HepG2 (cell line): ENCODE data around the gene SORBS2. TPM values are rescaled to one million over a fixed set of nuclear protein-coding genes. Genes with fewer than 3 reads are reported as not detected.

ENCODE experiments used
- ATAC-seq: fragments of 200-7000 bp; cut with Tn5 transposase; 3 replicates; pipeline ENCODE4 v1.9.1; 2020; ENCODE audit warnings: mild to moderate bottlenecking, moderate library complexity
- BruUV-seq: library from RNA; stranded (reverse); fragments of 400-500 nt; replicated peaks from 2 replicates; lab custom pipeline; 2021; lab: Mats Ljungman, UMichigan
- CTCF ChIA-PET: fragments of 300-600 bp; formaldehyde crosslinking; extraction: SDS; loops from one replicate; lab custom pipeline; 2021; ENCODE audit warnings: low total read pairs, inconsistent platforms, low intra/inter-chr PET ratio; lab: Yijun Ruan, JAX
- POLR2A ChIA-PET: fragments of 350-600 bp; sonication (Branson Sonifier 250); formaldehyde crosslinking; loops from one replicate; lab custom pipeline; 2020; ENCODE audit warnings: antibody characterized with exemption, inconsistent platforms; lab: Yijun Ruan, JAX
- DNase-seq: peaks from one replicate; pipeline ENCODE4 v3.0.0-alpha.2; 2015; ENCODE audit warnings: low spot score
- FAIRE-seq: peaks from 3 replicates; lab custom pipeline; 2011; peaks lifted over from hg19 to GRCh38; lab: Jason Lieb, UNC
- H2AFZ ChIP-seq: one replicate; pipeline ENCODE4 v1.6.1; 2011; ENCODE audit warnings: low read length, inconsistent platforms
- H3K27ac ChIP-seq: fragments of 300-600 bp; 3 replicates; pipeline ENCODE4 v1.8.0; 2011; ENCODE audit warnings: mixed run types, mild to moderate bottlenecking, mixed read lengths, low read length, inconsistent platforms; ENCODE audit not compliant: insufficient read depth; ENCODE audit errors: extremely low read length
- H3K27me3 ChIP-seq, 2 experiments: fragments of 200-600 bp in 1 of 2; 2 replicates in 1 of 2; 3 replicates in 1 of 2; pipeline versions ENCODE4 v1.6.0 to v1.8.0; 2011; ENCODE audit warnings: low read length in 2 of 2, mild to moderate bottlenecking in 2 of 2, moderate library complexity in 2 of 2, inconsistent platforms in 1 of 2; ENCODE audit not compliant: insufficient read depth in 2 of 2, control insufficient read depth in 1 of 2
- H3K36me3 ChIP-seq, 2 experiments: fragments of 200-600 bp in 1 of 2; replicated peaks in 1 of 2; 2 replicates in 1 of 2; 3 replicates in 1 of 2; pipeline versions ENCODE4 v1.5.1 to v1.8.0; 2011; ENCODE audit warnings: low read length in 2 of 2, inconsistent platforms in 1 of 2; ENCODE audit not compliant: insufficient read depth in 2 of 2, control insufficient read depth in 1 of 2
- H3K4me1 ChIP-seq: 2 replicates; pipeline ENCODE4 v1.5.1; 2012; ENCODE audit warnings: low read length, inconsistent platforms; ENCODE audit not compliant: insufficient read depth
- H3K4me2 ChIP-seq: 2 replicates; pipeline ENCODE4 v1.6.0; 2011; ENCODE audit warnings: low read depth, low read length, inconsistent platforms
- H3K4me3 ChIP-seq, 3 experiments: fragments of 200-600 bp in 1 of 3; sonication (generic), shearing (Covaris generic) in 1 of 3; replicated peaks in 1 of 3; 2 replicates each; pipeline ENCODE4 v1.5.1; 2011 to 2016; ENCODE audit warnings: low read length in 3 of 3, inconsistent platforms in 2 of 3, low read depth in 2 of 3, mild to moderate bottlenecking in 2 of 3, control low read depth in 1 of 3, mixed read lengths in 1 of 3; ENCODE audit not compliant: insufficient read depth in 1 of 3
- H3K79me2 ChIP-seq: one replicate; pipeline ENCODE4 v1.6.1; 2011; ENCODE audit warnings: low read length, inconsistent platforms; ENCODE audit not compliant: insufficient read depth
- H3K9ac ChIP-seq: 2 replicates; pipeline ENCODE4 v1.6.0; 2011; ENCODE audit warnings: mild to moderate bottlenecking, low read depth, low read length, inconsistent platforms; ENCODE audit not compliant: insufficient read depth
- H3K9me3 ChIP-seq: 2 replicates; pipeline ENCODE4 v1.5.1; 2012; ENCODE audit warnings: mild to moderate bottlenecking, low read length
- H4K20me1 ChIP-seq: 2 replicates; pipeline ENCODE4 v1.6.0; 2011; ENCODE audit warnings: inconsistent platforms, mild to moderate bottlenecking, low read length, moderate library complexity; ENCODE audit not compliant: insufficient read depth
- CREB1 ChIP-seq, 2 experiments: fragments of 450-650 bp in 1 of 2; IDR thresholded peaks; 2 replicates each; pipeline ENCODE4 v1.6.1; 2016 to 2017; ENCODE audit warnings: control low read depth in 1 of 2, mild to moderate bottlenecking in 1 of 2, missing compliant biosample characterization in 1 of 2, missing genetic modification characterization in 1 of 2
- IRF9 ChIP-seq: sonication (generic); formaldehyde crosslinking; IDR thresholded peaks from 2 replicates; pipeline ENCODE4 v1.8.0; 2022; ENCODE audit warnings: missing genetic modification reagents, mild to moderate bottlenecking, borderline replicate concordance
- KLF12 ChIP-seq: sonication (generic); formaldehyde crosslinking; IDR thresholded peaks from 2 replicates; pipeline ENCODE4 v1.4.0; 2020; ENCODE audit warnings: missing genetic modification reagents, borderline replicate concordance
- KLF13 ChIP-seq: sonication (generic); formaldehyde crosslinking; IDR thresholded peaks from 2 replicates; pipeline ENCODE4 v1.4.0; 2020; ENCODE audit warnings: mild to moderate bottlenecking, missing genetic modification reagents
- MBNL3 ChIP-seq: fragments of 250-450 bp; sonication (Bioruptor Pico); conservative IDR thresholded peaks from 2 replicates; pipeline ENCODE4 v1.8.0; 2022; ENCODE audit warnings: mild to moderate bottlenecking, inconsistent platforms
- MXD4 ChIP-seq: IDR thresholded peaks from 2 replicates; pipeline ENCODE4 v1.6.1; 2016; ENCODE audit warnings: mild to moderate bottlenecking, missing biosample characterization, missing genetic modification reagents
- NAIF1 ChIP-seq: sonication (generic); formaldehyde crosslinking; IDR thresholded peaks from 2 replicates; pipeline ENCODE4 v1.5.0; 2020; ENCODE audit warnings: mild to moderate bottlenecking, missing genetic modification reagents, borderline replicate concordance
- NCOA2 ChIP-seq: sonication (generic); formaldehyde crosslinking; IDR thresholded peaks from 2 replicates; pipeline ENCODE4 v1.8.0; 2022; ENCODE audit warnings: inconsistent platforms
- NFIC ChIP-seq: IDR thresholded peaks from 2 replicates; pipeline ENCODE4 v1.6.1; 2012; ENCODE audit warnings: mild to moderate bottlenecking, low read length, inconsistent platforms
- RAD51 ChIP-seq: fragments of 450-650 bp; IDR thresholded peaks from 2 replicates; pipeline ENCODE4 v1.6.1; 2016; ENCODE audit warnings: borderline replicate concordance
- RFXAP ChIP-seq: sonication (generic); formaldehyde crosslinking; IDR thresholded peaks from 2 replicates; pipeline ENCODE4 v1.4.0; 2020; ENCODE audit warnings: missing genetic modification reagents, borderline replicate concordance
- TAF15 ChIP-seq: fragments of 200-400 bp; formaldehyde crosslinking; IDR thresholded peaks from one replicate; pipeline ENCODE4 v1.6.1; 2018; ENCODE audit warnings: mild to moderate bottlenecking, low read depth, low read length; ENCODE audit not compliant: poor library complexity, severe bottlenecking
- XRCC5 ChIP-seq: fragments of 200-400 bp; formaldehyde crosslinking; optimal IDR thresholded peaks from 2 replicates; pipeline ENCODE3; 2017; ENCODE audit warnings: mild to moderate bottlenecking, low read length
- ZNF205 ChIP-seq: IDR thresholded peaks from 2 replicates; pipeline ENCODE4 v1.6.1; 2018; ENCODE audit warnings: missing biosample characterization, missing genetic modification reagents
- ZNF30 ChIP-seq: sonication (generic); formaldehyde crosslinking; IDR thresholded peaks from 2 replicates; pipeline ENCODE4 v1.5.0; 2020; ENCODE audit warnings: mild to moderate bottlenecking, missing genetic modification reagents
- ZNF335 ChIP-seq: sonication (generic); formaldehyde crosslinking; IDR thresholded peaks from 2 replicates; pipeline ENCODE4 v1.4.0; 2020; ENCODE audit warnings: missing genetic modification reagents
- ZNF761 ChIP-seq: sonication (generic); formaldehyde crosslinking; conservative IDR thresholded peaks from 2 replicates; pipeline ENCODE4 v1.4.0; 2020; ENCODE audit warnings: mild to moderate bottlenecking, missing genetic modification reagents
- WGBS: methylation state at CpG from one replicate; pipeline ENCODE4 v1.1.6; 2017; ENCODE audit warnings: low lambda C conversion rate; 5-methylcytosine and 5-hydroxymethylcytosine counted together
- in situ Hi-C: cut with HindIII; loops from 2 replicates; pipeline ENCODE4 v1.10.0; 2017; ENCODE audit warnings: low pct_unique_long_range_greater_than_20kb; ENCODE audit not compliant: extremely low pct_ligation_motif_present
- intact Hi-C: fragments of 100-400 bp; cut with micrococcal nuclease; formaldehyde crosslinking; loops from one replicate; pipeline ENCODE4 v1.10.0; 2022; ENCODE audit not compliant: unreplicated experiment
- polyA plus RNA-seq, 8 experiments: library from polyadenylated mRNA; depleted of rRNA in 3 of 8; stranded (reverse) in 7 of 8; unstranded in 1 of 8; fragments of >200 nt; fragmentation: Illumina TruSeq in 4 of 8; extraction: Trizol in 4 of 8; gene quantifications; 2 replicates each; pipeline versions ENCODE4 v1.2.1 to v1.2.3, GENCODE V29; 2011 to 2016; ENCODE audit warnings: low read depth in 4 of 8, missing spikeins in 1 of 8, mixed read lengths in 1 of 8; ENCODE audit not compliant: insufficient read depth in 1 of 8
- total RNA-seq, 5 experiments: library from RNA; depleted of rRNA; stranded (reverse); fragments of >200 nt; fragmentation: Illumina TruSeq; extraction: Trizol; gene quantifications; 2 replicates each; pipeline ENCODE4 v1.2.3, GENCODE V29; 2016; ENCODE audit warnings: low read depth in 1 of 5
- TF ChIP-seq, protein P1 (sequence below): sonication (generic); formaldehyde crosslinking; IDR thresholded peaks from 2 replicates; pipeline ENCODE4 v1.4.0; 2020; ENCODE audit warnings: low read depth, mild to moderate bottlenecking, missing genetic modification reagents
- TF ChIP-seq, protein P2 (sequence below): sonication (generic); formaldehyde crosslinking; IDR thresholded peaks from 2 replicates; pipeline ENCODE4 v1.4.0; 2020; ENCODE audit warnings: low read depth, missing genetic modification reagents

The SORBS2 gene
- total and polyA plus RNA-seq, 2 of the 13 experiments (the other 11 are each of a cell fraction or from before 2014, with no cell fraction given), result 25.0 to 80.5 TPM

GRCh38 chr4:185792384-185793115 lies 19.4 kb downstream of the SORBS2 start:
- CTCF ChIA-PET, result no interaction called here
- peak overlapping the region; percentile 68 for H3K27ac ChIP-seq
- TF ChIP-seq TAF15 (no peak), XRCC5 (no peak), RFXAP (CRISPR knock-in tag) (no peak), KLF12 (CRISPR knock-in tag) (no peak), RAD51 (no peak), NFIC (peak; percentile 62; the same call in 1 of the 2 replicates), MBNL3 (CRISPR knock-in tag) (no peak), ZNF761 (CRISPR knock-in tag) (no peak), ZNF335 (no peak), ZNF205 (CRISPR knock-in tag) (no peak), NAIF1 (CRISPR knock-in tag) (no peak), MXD4 (peak; percentile 54; the same call in 1 of the 2 replicates), IRF9 (CRISPR knock-in tag) (no peak), KLF13 (CRISPR knock-in tag) (no peak), ZNF30 (CRISPR knock-in tag) (no peak), NCOA2 (CRISPR knock-in tag) (peak; percentile 73), CREB1 (IDR thresholded peaks at IDR 0.05) (no peak), CREB1 (CRISPR knock-in tag; IDR thresholded peaks at IDR 0.05) (no peak)
- TF ChIP-seq, protein P1, sequence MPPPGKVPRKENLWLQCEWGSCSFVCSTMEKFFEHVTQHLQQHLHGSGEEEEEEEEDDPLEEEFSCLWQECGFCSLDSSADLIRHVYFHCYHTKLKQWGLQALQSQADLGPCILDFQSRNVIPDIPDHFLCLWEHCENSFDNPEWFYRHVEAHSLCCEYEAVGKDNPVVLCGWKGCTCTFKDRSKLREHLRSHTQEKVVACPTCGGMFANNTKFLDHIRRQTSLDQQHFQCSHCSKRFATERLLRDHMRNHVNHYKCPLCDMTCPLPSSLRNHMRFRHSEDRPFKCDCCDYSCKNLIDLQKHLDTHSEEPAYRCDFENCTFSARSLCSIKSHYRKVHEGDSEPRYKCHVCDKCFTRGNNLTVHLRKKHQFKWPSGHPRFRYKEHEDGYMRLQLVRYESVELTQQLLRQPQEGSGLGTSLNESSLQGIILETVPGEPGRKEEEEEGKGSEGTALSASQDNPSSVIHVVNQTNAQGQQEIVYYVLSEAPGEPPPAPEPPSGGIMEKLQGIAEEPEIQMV, result no peak
- TF ChIP-seq, protein P2, sequence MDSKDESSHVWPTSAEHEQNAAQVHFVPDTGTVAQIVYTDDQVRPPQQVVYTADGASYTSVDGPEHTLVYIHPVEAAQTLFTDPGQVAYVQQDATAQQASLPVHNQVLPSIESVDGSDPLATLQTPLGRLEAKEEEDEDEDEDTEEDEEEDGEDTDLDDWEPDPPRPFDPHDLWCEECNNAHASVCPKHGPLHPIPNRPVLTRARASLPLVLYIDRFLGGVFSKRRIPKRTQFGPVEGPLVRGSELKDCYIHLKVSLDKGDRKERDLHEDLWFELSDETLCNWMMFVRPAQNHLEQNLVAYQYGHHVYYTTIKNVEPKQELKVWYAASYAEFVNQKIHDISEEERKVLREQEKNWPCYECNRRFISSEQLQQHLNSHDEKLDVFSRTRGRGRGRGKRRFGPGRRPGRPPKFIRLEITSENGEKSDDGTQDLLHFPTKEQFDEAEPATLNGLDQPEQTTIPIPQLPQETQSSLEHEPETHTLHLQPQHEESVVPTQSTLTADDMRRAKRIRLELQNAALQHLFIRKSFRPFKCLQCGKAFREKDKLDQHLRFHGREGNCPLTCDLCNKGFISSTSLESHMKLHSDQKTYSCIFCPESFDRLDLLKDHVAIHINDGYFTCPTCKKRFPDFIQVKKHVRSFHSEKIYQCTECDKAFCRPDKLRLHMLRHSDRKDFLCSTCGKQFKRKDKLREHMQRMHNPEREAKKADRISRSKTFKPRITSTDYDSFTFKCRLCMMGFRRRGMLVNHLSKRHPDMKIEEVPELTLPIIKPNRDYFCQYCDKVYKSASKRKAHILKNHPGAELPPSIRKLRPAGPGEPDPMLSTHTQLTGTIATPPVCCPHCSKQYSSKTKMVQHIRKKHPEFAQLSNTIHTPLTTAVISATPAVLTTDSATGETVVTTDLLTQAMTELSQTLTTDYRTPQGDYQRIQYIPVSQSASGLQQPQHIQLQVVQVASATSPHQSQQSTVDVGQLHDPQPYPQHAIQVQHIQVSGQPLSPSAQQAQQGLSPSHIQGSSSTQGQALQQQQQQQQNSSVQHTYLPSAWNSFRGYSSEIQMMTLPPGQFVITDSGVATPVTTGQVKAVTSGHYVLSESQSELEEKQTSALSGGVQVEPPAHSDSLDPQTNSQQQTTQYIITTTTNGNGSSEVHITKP (CRISPR knock-in tag), result no peak

More at GRCh38 chr4:185792384-185793115, 19.4 kb downstream of the SORBS2 start:
- ATAC-seq (peak; percentile 94), FAIRE-seq (no peak), DNase-seq (peak; percentile 95)
- no peak overlapping the region for H3K4me3 ChIP-seq
- peak overlapping the region; percentile 54; the same call in 1 of the 2 replicates for H3K9ac ChIP-seq
- H4K20me1 ChIP-seq, result no peaks in the 10 kb centered on the region
- intact Hi-C loops (loop anchor here (2.0 kb wide), 1 partner anchor 18 kb away; no protein-coding TSS in a partner anchor), in situ Hi-C loops (no loop called here)
- no peaks in the 10 kb centered on the region for H3K27me3 ChIP-seq
- peak overlapping the region; percentile 30 for H3K4me2 ChIP-seq
- POLR2A ChIA-PET, result interaction anchor here (1.5 kb wide), 1 partner anchor 19 kb away, joined by 4 read pairs; the partner anchor contains the start of gene SORBS2
- peaks cover 13% of the 10 kb centered on the region for H3K79me2 ChIP-seq
- H2AFZ ChIP-seq, result no peak overlapping the region
- peaks cover 2 to 7% of the 10 kb centered on the region in 2 experiments; a peak in 2 of 5 replicates for H3K36me3 ChIP-seq
- WGBS, result 51% methylated on average over 11 of the region's 11 CpGs
- no TSS peak for BruUV-seq
- H3K4me1 ChIP-seq, result peaks cover 43% of the 10 kb centered on the region
- no peaks in the 10 kb centered on the region for H3K9me3 ChIP-seq
